ENCODE measurements around the gene NIPA2.

GRCh38 chr15:22917556-22917955, 79.1 kb downstream of the NIPA2 start:
- TF ChIP-seq, protein P1, sequence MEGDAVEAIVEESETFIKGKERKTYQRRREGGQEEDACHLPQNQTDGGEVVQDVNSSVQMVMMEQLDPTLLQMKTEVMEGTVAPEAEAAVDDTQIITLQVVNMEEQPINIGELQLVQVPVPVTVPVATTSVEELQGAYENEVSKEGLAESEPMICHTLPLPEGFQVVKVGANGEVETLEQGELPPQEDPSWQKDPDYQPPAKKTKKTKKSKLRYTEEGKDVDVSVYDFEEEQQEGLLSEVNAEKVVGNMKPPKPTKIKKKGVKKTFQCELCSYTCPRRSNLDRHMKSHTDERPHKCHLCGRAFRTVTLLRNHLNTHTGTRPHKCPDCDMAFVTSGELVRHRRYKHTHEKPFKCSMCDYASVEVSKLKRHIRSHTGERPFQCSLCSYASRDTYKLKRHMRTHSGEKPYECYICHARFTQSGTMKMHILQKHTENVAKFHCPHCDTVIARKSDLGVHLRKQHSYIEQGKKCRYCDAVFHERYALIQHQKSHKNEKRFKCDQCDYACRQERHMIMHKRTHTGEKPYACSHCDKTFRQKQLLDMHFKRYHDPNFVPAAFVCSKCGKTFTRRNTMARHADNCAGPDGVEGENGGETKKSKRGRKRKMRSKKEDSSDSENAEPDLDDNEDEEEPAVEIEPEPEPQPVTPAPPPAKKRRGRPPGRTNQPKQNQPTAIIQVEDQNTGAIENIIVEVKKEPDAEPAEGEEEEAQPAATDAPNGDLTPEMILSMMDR (conservative IDR thresholded peaks at IDR 0.05 in 1 of 2, IDR thresholded peaks at IDR 0.05 in 1 of 2; ENCODE audit: low read depth in 1 of 2, low read length in 2 of 2) = no peak
- TF ChIP-seq EZH2 (IDR thresholded peaks at IDR 0.05; ENCODE audit: low read length, missing control alignments) = no peak
